CD14-positive monocyte (primary cell): ENCODE results near the gene TBC1D10A. TPM values are rescaled to one million over a fixed set of nuclear protein-coding genes. Genes with fewer than 3 reads are reported as not detected.

ENCODE experiments used
- DNase-seq, 3 donors: peaks; one replicate each; pipeline ENCODE4 v3.0.0-alpha.2; 2011 to 2022
- H2AFZ ChIP-seq: 2 replicates; pipeline ENCODE4 v1.6.0; 2012; ENCODE audit warnings: mild to moderate bottlenecking, low read depth, low read length, inconsistent platforms; ENCODE audit not compliant: insufficient read depth, poor library complexity, severe bottlenecking
- H3K27ac ChIP-seq, 2 donors: 1 replicate in 1 of 2; 2 replicates in 1 of 2; pipeline ENCODE4 v1.5.1; 2012 to 2013; ENCODE audit warnings: low read length in 2 of 2, control low read depth in 1 of 2, inconsistent platforms in 1 of 2, low read depth in 1 of 2, mild to moderate bottlenecking in 1 of 2
- H3K27me3 ChIP-seq, 2 donors: one replicate each; pipeline versions ENCODE4 v1.6.0 to v1.6.1; 2011 to 2013; ENCODE audit warnings: low read length in 2 of 2; ENCODE audit not compliant: control insufficient read depth in 2 of 2, insufficient read depth in 2 of 2
- H3K36me3 ChIP-seq, 2 donors: replicated peaks in 1 of 2; 1 replicate in 1 of 2; 2 replicates in 1 of 2; pipeline versions ENCODE4 v1.5.1 to v1.6.1; 2012 to 2013; ENCODE audit warnings: low read length in 2 of 2, control low read depth in 1 of 2, inconsistent platforms in 1 of 2, mild to moderate bottlenecking in 1 of 2; ENCODE audit not compliant: insufficient read depth in 2 of 2, control insufficient read depth in 1 of 2
- H3K4me1 ChIP-seq, 2 donors: 1 replicate in 1 of 2; 2 replicates in 1 of 2; pipeline versions ENCODE4 v1.5.1 to v1.6.1; 2012 to 2013; ENCODE audit warnings: low read length in 2 of 2, control low read depth in 1 of 2, inconsistent platforms in 1 of 2, mild to moderate bottlenecking in 1 of 2, moderate library complexity in 1 of 2; ENCODE audit not compliant: insufficient read depth in 2 of 2, control insufficient read depth in 1 of 2
- H3K4me2 ChIP-seq: replicated peaks from 2 replicates; pipeline ENCODE3; 2012; ENCODE audit warnings: low read length, moderate library complexity, mild to moderate bottlenecking; ENCODE audit not compliant: poor library complexity, severe bottlenecking; ENCODE audit errors: extremely low read depth
- H3K4me3 ChIP-seq, 3 experiments: fragments of 200-600 bp in 1 of 3; sonication (generic) in 1 of 3; replicated peaks in 1 of 3; 1 replicate in 2 of 3; 2 replicates in 1 of 3; pipeline ENCODE4 v1.5.1; 2011 to 2013; ENCODE audit warnings: low read length in 3 of 3, mild to moderate bottlenecking in 3 of 3, control low read depth in 2 of 3, low read depth in 2 of 3, inconsistent platforms in 1 of 3, moderate library complexity in 1 of 3
- H3K79me2 ChIP-seq: 2 replicates; pipeline ENCODE4 v1.6.0; 2012; ENCODE audit warnings: mild to moderate bottlenecking, control low read depth, inconsistent platforms, low read length, moderate library complexity; ENCODE audit not compliant: insufficient read depth
- H3K9ac ChIP-seq: 2 replicates; pipeline ENCODE4 v1.6.0; 2017; ENCODE audit warnings: low read length, mild to moderate bottlenecking; ENCODE audit not compliant: insufficient read depth, poor library complexity, severe bottlenecking
- H3K9me3 ChIP-seq, 2 donors: replicated peaks in 1 of 2; 1 replicate in 1 of 2; 2 replicates in 1 of 2; pipeline versions ENCODE4 v1.5.1 to v1.6.1; 2012 to 2013; ENCODE audit warnings: low read length in 2 of 2, control low read depth in 1 of 2; ENCODE audit not compliant: control insufficient read depth in 1 of 2, insufficient read depth in 1 of 2
- H4K20me1 ChIP-seq: 2 replicates; pipeline ENCODE4 v1.6.0; 2012; ENCODE audit warnings: mild to moderate bottlenecking, low read length, control low read depth, moderate library complexity; ENCODE audit not compliant: insufficient read depth
- H3K27ac Mint-ChIP-seq, 7 donors: one replicate each; pipeline ENCODE4 v1.8.0; 2020; ENCODE audit warnings: mild to moderate bottlenecking in 7 of 7, mixed read lengths in 7 of 7, moderate library complexity in 6 of 7, inconsistent platforms in 2 of 7
- H3K27me3 Mint-ChIP-seq, 3 donors: one replicate each; pipeline ENCODE4 v1.8.0; 2021 to 2022; ENCODE audit warnings: low read depth in 3 of 3, mild to moderate bottlenecking in 3 of 3, mixed read lengths in 3 of 3, moderate library complexity in 3 of 3, inconsistent platforms in 1 of 3
- H3K36me3 Mint-ChIP-seq, 2 donors: one replicate each; pipeline ENCODE4 v1.8.0; 2020; ENCODE audit warnings: mixed read lengths in 2 of 2, inconsistent platforms in 1 of 2, mild to moderate bottlenecking in 1 of 2
- H3K4me1 Mint-ChIP-seq: one replicate; pipeline ENCODE4 v1.8.0; 2020; ENCODE audit warnings: mild to moderate bottlenecking, mixed read lengths
- H3K4me3 Mint-ChIP-seq, 2 donors: one replicate each; pipeline ENCODE4 v1.8.0; 2020; ENCODE audit warnings: mild to moderate bottlenecking in 2 of 2, mixed read lengths in 2 of 2, moderate library complexity in 1 of 2
- H3K9me3 Mint-ChIP-seq, 7 donors: one replicate each; pipeline ENCODE4 v1.8.0; 2020 to 2022; ENCODE audit warnings: mixed read lengths in 7 of 7, mild to moderate bottlenecking in 6 of 7, moderate library complexity in 6 of 7, inconsistent platforms in 2 of 7
- WGBS: methylation state at CpG from one replicate; pipeline ENCODE4 v1.1.5; 2013; ENCODE audit warnings: missing lambda C conversion rate; ENCODE audit not compliant: insufficient coverage; 5-methylcytosine and 5-hydroxymethylcytosine counted together
- intact Hi-C, 2 donors: fragments of 100-400 bp; cut with micrococcal nuclease; formaldehyde crosslinking; loops; one replicate each; pipeline versions ENCODE4 v1.15.0 to v1.15.1; 2023
- polyA plus RNA-seq, 3 donors: library from polyadenylated mRNA; depleted of rRNA in 1 of 3; unstranded in 2 of 3; stranded (reverse) in 1 of 3; fragments of 300-500 nt in 2 of 3; fragments of >200 nt in 1 of 3; fragmentation: Illumina TruSeq in 2 of 3; gene quantifications; 1 replicate in 2 of 3; 2 replicates in 1 of 3; pipeline ENCODE4 v1.2.3, GENCODE V29; 2012 to 2021
- TF ChIP-seq, protein P1 (sequence below): fragments of 200-600 bp; IDR thresholded peaks from one replicate; pipeline ENCODE4 v1.8.0; 2022; ENCODE audit warnings: antibody characterized with exemption, mild to moderate bottlenecking

TBC1D10A gene
- polyA plus RNA-seq, 3 donors = 13.4 to 38.3 (median 21.8) TPM

DNA sequence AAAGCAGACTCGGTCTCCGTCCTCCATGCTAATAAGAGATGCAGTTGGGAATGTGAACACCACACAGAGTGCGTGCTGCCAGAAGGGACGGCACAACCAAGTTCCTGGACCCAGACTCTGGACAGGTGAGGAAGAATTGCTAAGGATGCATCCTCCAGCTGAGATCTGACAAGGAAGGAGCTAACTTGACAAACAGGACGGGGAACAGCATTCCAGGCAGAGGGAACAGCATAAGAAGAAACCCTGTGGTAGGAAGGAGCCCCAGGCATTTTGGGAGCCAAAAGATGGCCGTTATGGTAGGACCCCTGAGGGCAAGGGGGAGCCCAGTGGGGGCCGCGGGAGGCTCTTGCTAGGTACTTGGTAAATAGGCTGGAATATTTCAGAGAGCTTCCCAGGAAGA is 66.1 kb downstream of the TBC1D10A start:
- no peak overlapping the region for H2AFZ ChIP-seq
- peaks cover 58 to 65% of the 10 kb centered on the region in 2 donors for H3K4me1 ChIP-seq
- WGBS = 91% methylated on average over 8 of the region's 8 CpGs
- no peaks in the 10 kb centered on the region for H3K36me3 ChIP-seq
- Mint-ChIP-seq H3K27me3 (peaks cover 12 to 19% (median 12%) of the 10 kb centered on the region in 3 donors), H3K27ac (peak overlapping the region in 6 of 7 donors; percentile 82 to 99 (median 91)), H3K36me3 (peaks cover 9 to 17% of the 10 kb centered on the region in 2 donors), H3K4me3 (peak overlapping the region in 1 of 2 donors; percentile 3), H3K9me3 (no peaks in the 10 kb centered on the region), H3K4me1 (peaks cover 72% of the 10 kb centered on the region)
- no peaks in the 10 kb centered on the region for H4K20me1 ChIP-seq
- no peaks in the 10 kb centered on the region for H3K79me2 ChIP-seq
- TF ChIP-seq, protein P1, sequence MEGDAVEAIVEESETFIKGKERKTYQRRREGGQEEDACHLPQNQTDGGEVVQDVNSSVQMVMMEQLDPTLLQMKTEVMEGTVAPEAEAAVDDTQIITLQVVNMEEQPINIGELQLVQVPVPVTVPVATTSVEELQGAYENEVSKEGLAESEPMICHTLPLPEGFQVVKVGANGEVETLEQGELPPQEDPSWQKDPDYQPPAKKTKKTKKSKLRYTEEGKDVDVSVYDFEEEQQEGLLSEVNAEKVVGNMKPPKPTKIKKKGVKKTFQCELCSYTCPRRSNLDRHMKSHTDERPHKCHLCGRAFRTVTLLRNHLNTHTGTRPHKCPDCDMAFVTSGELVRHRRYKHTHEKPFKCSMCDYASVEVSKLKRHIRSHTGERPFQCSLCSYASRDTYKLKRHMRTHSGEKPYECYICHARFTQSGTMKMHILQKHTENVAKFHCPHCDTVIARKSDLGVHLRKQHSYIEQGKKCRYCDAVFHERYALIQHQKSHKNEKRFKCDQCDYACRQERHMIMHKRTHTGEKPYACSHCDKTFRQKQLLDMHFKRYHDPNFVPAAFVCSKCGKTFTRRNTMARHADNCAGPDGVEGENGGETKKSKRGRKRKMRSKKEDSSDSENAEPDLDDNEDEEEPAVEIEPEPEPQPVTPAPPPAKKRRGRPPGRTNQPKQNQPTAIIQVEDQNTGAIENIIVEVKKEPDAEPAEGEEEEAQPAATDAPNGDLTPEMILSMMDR = no peak
- no peak overlapping the region for H3K27ac ChIP-seq
- no peak overlapping the region for H3K9ac ChIP-seq
- H3K27me3 ChIP-seq = no peaks in the 10 kb centered on the region
- intact Hi-C loops = loop anchor here in 1 of 2 donors (2.0 kb wide), 1 partner anchor 48 kb away; no protein-coding TSS in a partner anchor
- no peak overlapping the region for H3K4me3 ChIP-seq
- DNase-seq = no peak
- no peaks in the 10 kb centered on the region for H3K9me3 ChIP-seq
- no peak overlapping the region for H3K4me2 ChIP-seq

DNA sequence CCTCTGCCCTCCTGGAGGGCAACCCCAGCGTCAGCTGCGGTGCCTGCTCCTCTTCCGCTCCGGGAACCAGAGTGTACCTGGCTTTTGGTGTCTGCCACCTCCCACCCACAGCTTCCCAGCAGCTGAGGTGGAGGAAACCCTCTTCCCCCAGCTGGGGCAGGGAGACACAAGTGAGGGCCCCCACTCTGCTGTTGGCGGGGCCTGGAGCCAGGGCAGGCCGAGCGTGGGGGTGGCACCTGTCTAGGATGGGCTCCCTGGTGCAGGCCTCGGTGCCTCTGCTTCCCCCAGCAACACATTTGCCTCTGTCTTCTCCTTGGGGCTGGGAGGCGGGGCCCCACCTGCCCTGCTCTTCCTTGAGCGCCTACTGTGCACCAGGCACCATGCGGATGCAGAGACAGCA is 66.5 kb downstream of the TBC1D10A start:
- Histone ChIP-seq H3K9me3 (no peaks in the 10 kb centered on the region), H4K20me1 (no peaks in the 10 kb centered on the region), H2AFZ (no peak overlapping the region), H3K9ac (no peak overlapping the region), H3K27me3 (no peaks in the 10 kb centered on the region), H3K4me1 (peaks cover 54 to 61% of the 10 kb centered on the region in 2 donors), H3K27ac (no peak overlapping the region), H3K79me2 (no peaks in the 10 kb centered on the region), H3K36me3 (no peaks in the 10 kb centered on the region), H3K4me2 (no peak overlapping the region), H3K4me3 (no peak overlapping the region)
- intact Hi-C loops = loop anchor here in 1 of 2 donors (2.0 kb wide), 1 partner anchor 47 kb away; no protein-coding TSS in a partner anchor
- TF ChIP-seq, protein P1 = no peak
- H3K36me3 Mint-ChIP-seq = peaks cover 9 to 17% of the 10 kb centered on the region in 2 donors
- DNase-seq = no peak
- H3K9me3 Mint-ChIP-seq = no peaks in the 10 kb centered on the region
- H3K4me1 Mint-ChIP-seq = peaks cover 68% of the 10 kb centered on the region
- peak overlapping the region in 6 of 7 donors; percentile 13 to 99 (median 90) for H3K27ac Mint-ChIP-seq
- WGBS = 100% methylated on average over 4 of the region's 11 CpGs
- peaks cover 12 to 20% (median 14%) of the 10 kb centered on the region in 3 donors for H3K27me3 Mint-ChIP-seq
- no peak overlapping the region for H3K4me3 Mint-ChIP-seq
